NCI-H524 treated with DMSO at 0.1 percent for 48 hours (cell line): ENCODE results near the gene BBS9.
"Not testable (repeated sequence)": the region's sequence is repeated elsewhere in the genome, so short reads cannot be mapped to it uniquely, and the experiment has no call there.

Experiments used
- DNase-seq: peaks from one replicate; lab custom pipeline; 2025; lab: John Stamatoyannopoulos, UW

BBS9 gene

DNA sequence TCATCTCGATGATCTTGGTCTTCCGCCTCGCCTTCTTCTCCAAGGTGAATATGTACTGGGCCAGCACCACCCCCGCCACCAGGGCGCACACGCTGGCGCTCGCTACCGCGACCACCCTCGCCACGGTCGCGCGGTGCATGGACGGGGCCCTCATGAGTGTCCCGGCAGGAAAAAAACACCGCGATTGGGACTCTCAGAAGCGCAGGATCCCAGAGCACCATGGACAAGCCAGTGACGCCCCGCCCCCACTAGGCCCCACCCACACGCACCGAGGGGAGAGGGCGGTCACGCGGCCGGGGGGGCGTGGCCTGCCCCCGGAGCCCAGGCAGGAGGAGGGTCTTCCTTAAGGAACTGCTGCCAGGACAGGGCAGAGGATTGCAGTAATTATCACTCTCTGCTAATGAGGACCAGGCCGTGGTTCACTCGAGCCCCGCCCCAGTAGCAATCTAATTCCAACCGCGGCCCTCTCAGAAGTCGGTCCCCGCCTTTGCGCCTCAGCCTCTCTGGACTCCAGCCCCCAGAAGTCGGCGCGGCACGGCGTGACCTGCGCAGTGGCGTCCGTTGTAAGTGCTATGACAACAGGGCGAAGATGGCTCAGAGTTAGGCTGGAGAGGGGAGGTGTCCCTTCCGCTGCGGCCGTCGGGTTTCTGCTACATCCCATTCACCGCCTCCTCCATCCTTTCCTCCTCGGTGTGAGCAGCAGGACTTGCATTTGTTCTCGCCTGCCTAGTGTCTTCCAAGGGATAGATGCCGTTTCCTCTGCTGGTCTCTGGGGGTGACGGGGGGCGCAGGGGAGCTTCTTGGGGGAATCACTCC is at the start of gene BBS9:
Gene BBS9 (plus strand): TSS at position 575 of the 816 bp plus-strand sequence. CDS start 16,689 bp downstream, outside the sequence.
- peak; percentile 71 for DNase-seq

DNA sequence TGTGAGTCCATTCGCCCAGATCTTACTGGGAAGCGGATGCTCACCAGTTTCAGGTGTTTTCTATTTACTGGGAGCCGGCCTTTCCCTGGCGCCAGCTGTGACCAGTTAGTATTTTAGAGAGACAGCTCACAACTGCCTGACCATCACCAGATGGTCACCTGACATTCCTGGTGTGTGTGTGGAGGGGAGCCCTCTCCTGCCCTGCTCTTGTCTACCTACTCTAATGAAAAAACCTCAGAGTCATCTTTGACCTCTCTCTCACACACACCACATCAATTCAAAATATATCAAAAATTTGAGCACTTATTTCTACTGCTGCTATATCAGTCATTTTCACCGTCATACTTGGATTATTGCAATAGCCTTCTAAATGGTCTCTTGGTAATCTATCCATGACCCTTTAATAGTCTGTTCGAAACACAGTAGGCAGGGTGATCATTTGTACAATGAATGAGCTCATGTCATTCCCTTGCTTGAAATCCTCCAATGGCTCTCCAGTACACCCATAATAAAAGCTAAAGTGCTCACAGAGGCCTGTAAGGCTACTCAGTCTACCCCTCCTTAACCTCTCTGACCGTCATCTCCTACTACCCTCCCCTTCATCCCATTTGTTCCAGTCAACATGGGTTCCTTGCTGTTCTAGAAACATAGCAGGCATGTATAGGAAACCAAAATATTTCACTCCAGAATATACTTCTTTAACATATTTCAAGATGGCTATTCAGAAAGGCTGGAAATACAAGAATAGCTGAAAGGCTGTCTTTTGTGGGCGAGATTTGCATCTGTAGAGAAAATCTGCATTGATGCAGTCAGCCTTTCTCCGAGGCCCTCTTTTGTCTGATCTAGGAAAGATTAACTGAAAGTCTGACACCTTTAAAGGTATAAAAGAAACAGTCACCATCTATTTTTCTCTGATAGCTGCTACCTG is 49.3 kb upstream of the BBS9 start:
- DNase-seq, result no peak

DNA sequence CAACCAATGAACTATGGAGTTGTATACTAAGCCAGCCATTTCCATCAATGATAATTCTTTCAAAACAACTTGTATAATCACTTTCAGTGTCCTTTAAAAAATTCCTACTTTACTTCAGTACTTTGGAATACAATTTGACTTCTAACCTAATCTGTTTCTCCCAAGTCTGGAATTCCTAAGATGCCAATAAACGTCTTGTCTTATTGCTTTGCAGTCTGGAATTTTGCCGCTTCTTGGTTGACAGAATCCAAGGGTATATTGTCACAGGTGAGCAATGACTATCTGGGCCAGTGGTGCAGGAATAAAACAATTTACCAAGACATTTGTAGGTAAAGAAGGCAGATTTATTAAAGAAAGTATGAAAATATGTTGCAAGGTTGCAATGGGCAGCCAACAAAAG is 42.0 kb upstream of the BBS9 start:
- no peak for DNase-seq

DNA sequence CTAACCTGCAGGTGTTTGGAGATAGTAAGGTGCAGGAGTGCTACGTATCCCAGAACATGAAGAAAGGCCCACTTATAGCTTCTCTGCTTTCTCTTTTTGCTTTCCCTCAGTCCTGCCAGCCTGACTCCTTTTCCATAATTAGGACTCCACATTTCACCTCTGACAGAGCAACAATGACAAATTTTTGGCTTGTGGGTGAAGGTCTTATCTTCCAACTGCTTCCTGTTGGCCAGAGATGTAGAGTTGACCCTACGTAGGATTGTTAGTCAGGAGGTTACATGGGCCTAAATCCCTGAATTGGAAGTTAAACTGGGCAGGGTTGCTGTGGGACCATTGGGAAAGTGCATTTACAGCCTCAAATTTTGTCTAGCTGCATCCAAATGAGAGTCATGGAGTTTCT is 41.5 kb upstream of the BBS9 start:
- DNase-seq, result no peak

DNA sequence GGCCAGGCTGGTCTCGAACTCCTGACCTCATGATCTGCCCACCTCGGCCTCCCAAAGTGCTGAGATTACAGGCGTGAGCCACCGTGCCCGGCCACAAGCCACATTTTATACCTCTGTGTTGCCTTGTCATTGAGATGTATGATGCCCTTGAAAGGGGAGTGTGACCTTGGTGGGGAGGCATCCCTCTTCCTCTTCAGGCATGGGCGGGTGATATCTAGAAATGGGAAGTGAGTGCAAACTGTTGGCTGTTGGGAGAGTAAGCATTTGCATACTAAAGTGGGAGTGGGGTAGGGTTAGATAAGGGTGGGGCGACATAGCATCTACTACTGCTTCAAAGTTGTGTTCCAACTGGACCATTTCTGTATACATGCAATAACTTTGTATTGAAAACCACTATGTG is 40.2 kb upstream of the BBS9 start:
- DNase-seq, result no peak

DNA sequence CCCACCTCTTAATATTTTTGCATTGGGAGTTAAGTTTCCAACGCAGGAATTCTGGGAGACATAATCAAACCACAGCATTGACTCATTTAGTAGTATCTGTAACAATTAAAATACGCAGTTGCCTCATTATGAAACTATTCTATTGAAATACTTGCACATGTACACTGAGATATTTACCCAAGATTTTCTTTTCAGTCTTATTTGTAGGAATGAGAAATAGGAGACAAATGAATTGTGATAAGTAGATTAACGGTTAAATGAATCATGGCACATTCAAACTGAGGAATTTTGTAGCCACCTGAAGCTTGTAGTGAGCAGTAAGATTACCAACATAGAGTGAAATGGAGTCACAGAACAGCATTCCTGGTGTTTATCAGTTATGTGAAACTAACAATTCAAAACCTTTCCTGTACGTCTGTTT is 38.2 kb upstream of the BBS9 start:
- DNase-seq, result no peak

DNA sequence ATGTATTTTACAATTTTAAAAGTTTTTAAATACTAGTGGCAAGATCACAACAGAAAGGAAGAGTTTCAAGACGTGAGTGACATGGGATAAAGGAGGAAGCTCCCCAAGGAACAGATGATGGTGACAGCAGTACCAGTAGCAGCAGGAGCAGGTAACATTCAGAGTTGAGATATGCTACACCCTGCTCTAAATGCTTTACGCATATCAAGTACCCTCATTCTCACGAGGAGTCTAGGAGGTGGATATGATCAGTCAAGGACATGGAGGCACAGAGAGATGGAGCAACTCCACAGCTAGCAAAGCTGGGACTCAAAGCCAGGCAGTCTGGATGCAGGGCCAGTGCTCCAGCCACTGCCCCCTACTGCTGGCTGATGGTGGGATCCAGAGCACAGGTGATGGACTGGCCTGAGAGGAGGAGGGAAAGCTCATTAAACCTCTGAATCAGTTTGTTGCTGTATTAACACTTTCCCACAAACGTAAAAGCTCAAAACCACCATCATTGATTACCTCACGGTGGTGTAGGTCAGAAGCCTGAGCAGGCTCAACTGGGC is 37.6 kb upstream of the BBS9 start:
- no peak for DNase-seq

DNA sequence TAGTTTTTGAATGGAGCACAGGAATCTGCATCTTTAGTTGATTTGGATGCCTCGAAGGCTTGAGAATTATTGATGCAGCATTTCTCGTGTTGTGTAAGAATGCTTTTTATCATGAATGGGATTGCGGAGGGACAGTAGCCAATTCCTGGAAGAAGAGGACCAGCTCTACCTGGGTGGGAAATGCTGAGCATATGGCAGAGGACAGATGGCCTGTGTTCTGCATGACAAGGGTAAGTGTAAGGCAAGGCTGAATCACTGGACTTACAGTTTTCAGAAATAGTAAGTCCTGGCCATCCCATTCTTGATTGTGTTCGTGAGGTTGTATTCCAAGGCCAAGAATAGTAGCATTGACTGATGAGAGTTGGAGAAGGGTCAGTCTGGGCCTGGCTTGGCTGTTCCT is 36.1 kb upstream of the BBS9 start:
- no peak for DNase-seq

DNA sequence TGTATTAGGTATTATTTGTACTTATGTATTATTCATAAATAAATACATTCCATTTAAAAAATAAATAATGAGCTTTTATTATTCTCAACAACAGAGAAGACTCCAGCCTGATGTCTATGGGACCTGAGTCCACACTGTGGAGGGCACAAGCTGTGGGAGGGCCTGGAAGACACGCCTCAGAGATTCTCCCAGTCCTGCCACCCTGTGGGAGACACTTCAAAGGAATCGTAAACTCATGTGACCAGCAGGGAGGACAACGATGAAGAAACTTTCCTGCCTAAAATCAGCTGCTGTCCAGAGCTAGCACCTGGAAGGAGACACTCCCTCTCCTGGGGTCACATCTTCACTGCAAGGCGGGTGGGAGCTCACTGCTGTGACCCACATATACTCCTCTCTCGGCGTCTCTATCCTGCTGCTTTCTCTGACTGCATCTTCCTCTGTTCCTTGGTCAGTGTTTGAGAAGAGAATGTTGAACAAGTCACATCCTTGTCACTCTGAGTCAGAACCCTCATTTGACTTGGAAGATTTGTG is 34.6 kb upstream of the BBS9 start:
- not testable (repeated sequence) for DNase-seq

DNA sequence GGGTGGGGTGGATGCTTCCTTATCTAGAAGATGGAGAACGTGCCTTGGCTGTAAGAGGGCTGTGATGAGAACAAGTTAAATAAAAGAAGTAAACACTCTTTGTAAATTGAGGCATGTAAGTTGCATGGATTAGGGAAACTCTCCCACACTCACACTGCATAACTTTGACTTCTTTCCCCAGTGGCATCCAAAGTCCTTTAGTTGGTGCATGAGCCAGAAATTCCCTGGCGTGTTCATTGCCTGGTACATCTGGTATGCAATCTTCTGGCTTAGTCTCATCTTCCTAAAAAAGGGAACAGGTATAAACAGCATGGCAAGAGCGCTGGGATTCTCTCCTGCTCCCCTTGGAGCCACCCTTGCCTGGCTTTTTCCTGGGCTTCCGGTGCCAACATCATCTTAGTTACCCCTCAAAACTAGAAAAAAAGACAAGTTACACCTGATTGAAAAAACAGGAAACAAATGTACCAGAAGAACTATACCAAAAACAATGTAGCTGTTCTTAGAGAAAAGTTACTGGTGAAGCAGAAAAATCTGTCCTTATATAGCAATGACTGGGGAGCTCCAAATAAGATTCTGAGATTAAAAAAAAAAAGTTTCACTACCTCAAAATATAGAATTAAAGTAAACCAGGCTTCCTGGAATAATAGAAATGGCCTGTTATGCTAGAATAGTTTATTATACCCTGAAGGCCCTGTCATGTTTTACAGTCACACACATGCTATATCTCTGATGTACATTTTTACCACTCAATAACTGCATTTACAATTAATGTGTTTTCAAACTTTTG is 30.0 kb upstream of the BBS9 start:
- no peak for DNase-seq

DNA sequence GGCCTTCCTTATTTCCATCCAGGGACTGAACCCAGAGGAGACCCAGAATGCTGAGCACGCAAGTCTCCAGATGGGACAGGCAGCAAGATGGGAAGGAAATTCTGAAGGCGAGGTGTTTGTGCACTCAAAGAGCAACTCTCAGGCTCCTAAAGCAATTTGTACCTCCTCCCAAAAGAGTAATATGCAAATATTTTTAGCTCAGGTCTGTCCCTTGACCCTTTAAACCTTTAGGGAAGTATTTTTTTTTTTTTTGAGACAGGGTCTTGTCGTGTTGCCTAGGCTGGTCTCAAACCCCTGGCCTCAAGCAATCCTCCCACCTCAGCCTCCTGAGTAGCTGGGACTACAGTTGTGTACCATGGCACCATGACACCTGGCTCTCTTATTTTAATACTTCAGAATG is 28.6 kb upstream of the BBS9 start:
- no peak for DNase-seq

DNA sequence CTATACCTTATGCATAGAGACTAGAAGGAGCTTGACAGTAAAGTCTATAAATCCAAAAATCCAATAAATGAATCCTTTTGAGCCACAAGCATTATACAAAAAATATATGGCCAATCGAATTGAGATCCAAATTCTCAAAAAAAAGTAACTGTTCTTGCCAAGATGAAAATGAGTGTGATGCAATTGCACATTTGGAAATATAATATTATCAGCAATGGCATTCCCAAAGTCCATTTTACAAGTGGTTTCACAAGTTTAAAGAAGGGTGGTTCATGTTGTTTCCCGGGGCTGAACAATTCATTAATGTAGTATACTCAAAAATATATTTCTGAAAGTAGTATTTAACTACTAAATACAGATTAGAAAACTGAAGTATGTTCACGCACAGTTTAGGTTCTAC is 27.5 kb upstream of the BBS9 start:
- no peak for DNase-seq

DNA sequence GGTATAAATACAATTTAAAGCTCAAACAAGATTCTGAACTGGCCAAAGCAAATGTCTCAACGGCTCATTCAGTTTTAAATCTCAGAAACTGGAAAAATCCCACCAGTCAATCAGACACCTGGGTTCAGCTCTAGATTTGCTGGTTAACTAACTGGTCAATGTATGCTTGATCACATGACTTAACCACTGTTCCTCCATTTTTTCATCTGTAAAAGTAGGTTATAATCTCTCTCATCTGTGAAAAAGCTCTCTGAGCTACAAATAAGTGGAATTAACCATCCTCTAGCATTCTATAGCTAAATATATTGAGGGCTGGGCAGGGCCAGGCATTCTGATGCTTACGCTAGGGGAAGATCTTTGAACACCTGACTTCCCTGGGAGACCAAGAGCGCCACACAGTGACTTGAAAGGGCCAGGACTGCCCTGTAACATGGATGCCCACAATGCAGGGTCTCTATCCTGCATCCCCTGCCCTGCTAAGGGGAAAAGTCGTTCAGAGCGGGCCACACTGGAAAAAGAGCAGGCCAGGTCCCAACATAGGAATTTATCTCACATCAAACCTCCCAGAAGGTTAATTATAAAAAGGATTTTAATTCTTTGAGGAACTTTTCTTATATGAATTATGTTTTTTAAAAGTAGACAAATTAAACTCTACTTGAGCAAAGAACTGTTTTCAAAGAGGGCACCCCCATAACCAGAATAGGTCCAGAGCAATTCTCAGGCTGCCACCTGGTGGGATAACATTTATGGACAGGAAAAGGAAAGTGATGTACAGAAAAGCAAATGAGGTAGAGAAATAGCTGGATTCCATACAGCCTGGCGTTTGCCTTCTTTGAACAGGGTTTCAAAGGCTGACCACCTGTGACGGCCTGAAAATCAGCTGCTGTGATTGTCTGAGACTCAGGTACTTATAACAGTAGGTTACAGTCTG is 22.0 kb upstream of the BBS9 start:
- no peak for DNase-seq

DNA sequence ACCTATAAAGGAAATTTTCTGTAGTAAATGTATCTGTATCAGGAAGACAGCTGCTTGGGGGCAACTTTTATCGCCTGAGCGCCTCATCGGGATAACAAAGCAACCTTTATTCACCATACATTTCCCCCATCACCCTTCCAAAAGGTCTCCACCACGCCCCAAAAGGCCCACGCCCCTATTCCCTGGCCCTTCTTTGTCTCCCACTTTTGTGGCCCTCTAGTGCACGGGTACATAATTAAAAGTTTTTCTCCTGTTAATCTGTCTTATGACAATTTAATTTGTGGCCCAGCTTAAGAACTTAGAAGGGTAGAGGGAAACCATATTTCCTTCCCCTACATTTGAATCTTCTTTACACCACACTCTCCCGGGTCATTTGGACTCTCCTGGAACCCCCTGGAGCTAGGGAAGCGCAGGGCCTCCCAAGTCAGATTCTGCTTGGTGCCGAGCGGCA is 20.8 kb upstream of the BBS9 start:
- no peak for DNase-seq

DNA sequence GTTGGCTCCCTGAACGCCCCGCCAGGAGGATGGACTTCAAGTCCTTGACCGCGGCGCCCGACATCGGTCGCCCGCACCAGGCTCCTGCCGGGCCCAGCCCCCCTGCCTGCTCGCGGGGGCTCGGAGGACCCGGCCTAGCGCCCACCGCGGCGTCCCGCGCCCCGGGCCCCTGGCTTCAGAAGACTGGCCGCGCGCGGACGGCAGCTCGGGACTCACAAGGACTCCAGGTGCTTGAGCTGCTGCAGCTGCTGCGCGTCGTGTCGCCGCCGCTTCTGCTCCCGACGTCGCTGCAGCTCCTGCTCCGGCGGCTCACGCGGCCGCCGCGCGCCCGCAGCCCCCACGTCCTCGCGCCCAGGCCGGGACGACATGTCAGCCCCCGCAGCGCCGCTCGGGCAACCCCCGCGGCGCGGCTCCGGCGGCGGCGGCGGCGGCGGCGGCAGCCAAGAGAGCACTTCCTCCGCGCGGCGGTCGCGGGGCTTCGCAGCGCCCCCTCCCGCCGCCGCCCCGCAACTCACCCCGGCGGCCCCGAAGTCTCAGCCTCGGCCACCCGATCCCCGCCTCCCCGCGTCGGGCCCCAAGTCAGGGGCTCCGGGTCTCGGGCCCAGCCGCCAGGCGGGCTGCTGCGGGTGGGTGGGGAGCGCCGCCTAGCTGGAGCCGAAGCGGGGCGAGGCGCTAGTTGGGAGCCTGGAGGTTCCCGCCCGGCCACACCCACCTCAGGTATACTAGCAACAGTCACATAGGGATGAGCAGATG is 20.2 kb upstream of the BBS9 start, which contains the start of gene RP9:
Gene RP9 (minus strand): TSS at position 400 of the 753 bp plus-strand sequence. CDS start 32 bp downstream, at position 368.
- DNase-seq, result no peak

DNA sequence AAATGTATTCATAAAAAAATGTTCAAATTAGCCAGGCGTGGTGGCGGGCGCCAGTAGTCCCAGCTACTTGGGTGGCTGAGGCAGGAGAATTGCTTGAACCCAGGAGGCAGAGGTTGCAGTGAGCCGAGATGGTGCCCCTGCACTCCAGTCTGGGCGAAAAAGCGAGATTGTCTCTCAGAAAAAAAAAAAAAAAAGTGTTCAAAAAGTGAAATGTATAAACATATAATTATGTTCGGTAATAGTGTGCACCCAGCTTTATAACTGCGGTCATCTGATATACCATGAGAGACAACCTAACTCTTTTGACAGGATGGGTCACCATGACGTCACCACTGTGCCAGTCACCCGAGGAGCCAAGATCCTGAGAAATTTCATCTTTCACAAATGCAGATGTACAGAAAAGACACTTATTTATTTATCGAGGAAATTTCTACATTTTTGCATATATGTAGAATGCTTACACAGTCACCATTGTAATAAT is 19.6 kb upstream of the BBS9 start:
- no peak for DNase-seq

DNA sequence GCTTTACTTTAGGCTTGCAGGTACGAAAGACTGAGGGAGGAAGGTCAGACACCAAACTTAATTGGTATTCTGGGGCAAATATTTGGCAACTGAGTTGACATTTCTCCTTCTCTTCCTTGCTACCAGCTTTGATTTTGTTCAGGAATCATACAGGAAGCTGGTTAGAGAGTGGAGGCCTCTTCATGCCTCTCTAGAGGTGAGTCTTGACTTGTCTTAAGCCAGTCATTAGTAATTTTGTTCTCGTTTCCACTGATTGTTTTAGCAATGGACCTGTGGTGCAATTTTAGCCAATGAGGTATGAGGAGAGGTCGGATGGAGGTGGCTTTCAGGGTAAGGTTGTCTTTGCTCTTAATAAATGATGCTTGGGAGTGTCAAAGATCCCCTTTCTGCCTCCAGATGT is 17.8 kb upstream of the BBS9 start:
- DNase-seq, result no peak

DNA sequence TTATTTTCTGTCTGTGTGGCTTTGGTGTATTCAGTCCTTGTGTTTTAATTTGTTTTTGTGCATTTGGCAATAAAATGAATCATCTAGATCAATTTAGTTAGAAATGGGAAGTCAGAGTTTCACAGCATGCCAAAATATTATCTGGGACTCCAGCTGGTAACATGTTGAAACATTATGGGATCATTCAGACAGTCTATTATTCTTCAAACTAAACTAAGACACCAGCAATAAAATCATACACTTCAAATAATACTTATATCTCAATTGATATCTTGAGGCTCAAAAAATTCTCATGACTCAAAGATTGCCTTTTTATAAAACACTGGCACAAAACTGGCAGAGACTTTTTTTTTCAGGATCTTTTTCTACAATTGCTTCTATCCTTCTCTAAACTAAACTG is 14.4 kb upstream of the BBS9 start:
- DNase-seq, result no peak

DNA sequence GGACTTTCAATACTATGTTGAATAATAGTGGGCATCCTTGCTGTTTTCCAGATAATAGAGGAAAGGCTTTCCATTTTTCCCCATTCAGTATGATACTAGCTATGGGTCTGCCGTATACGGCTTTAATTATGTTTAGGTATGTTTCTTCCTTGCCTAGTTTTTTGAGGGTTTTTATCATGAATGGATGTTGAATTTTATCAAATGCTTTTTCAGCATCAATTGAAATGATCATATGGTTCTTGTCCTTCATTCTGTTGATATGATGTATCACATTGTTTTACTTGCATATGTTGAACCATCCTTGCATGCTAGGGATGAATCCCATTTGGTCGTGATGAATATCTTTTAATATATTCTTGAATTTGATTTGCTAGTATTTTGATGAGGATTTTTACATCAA is 11.0 kb upstream of the BBS9 start:
- no peak for DNase-seq
